Stomach (tissue), 9 donors: ENCODE measurements around the gene SMIM22. TPM values are rescaled to one million over a fixed set of nuclear protein-coding genes. Genes with fewer than 3 reads are reported as not detected.

Source experiments
- DNase-seq, 2 donors: peaks; one replicate each; pipeline versions ENCODE4 v3.0.0 to v3.0.0-alpha.2; 2013 to 2019
- H3K27ac ChIP-seq, 5 donors: fragments of 200-600 bp in 4 of 5; sonication (generic) in 4 of 5; one replicate each; pipeline ENCODE4 v1.5.1; 2013 to 2019; ENCODE audit warnings: mild to moderate bottlenecking in 1 of 5, moderate library complexity in 1 of 5
- H3K27me3 ChIP-seq, 3 donors: fragments of 200-600 bp; sonication (generic); one replicate each; pipeline ENCODE4 v1.5.1; 2017 to 2019; ENCODE audit warnings: mixed run types in 1 of 3
- H3K36me3 ChIP-seq, 4 donors: fragments of 200-600 bp; sonication (generic); 1 replicate in 3 of 4; 2 replicates in 1 of 4; pipeline ENCODE4 v1.5.1; 2016 to 2019
- H3K4me1 ChIP-seq, 4 donors: fragments of 200-600 bp; sonication (generic); one replicate each; pipeline ENCODE4 v1.5.1; 2016 to 2019
- H3K4me3 ChIP-seq, 4 donors: fragments of 200-600 bp; sonication (generic) in 3 of 4; one replicate each; pipeline ENCODE4 v1.5.1; 2016 to 2019; ENCODE audit warnings: mild to moderate bottlenecking in 1 of 4
- H3K9me3 ChIP-seq, 4 donors: fragments of 200-600 bp; sonication (generic); one replicate each; pipeline ENCODE4 v1.5.1; 2016 to 2019
- EP300 ChIP-seq: sonication (generic); formaldehyde crosslinking; IDR thresholded peaks from one replicate; pipeline ENCODE4 v1.6.1; 2017; ENCODE audit warnings: antibody characterized with exemption
- POLR2A ChIP-seq, 4 donors: fragments of 450-650 bp; IDR thresholded peaks; one replicate each; pipeline ENCODE4 v1.6.1; 2016; ENCODE audit warnings: antibody characterized with exemption in 4 of 4, control low read depth in 2 of 4, mild to moderate bottlenecking in 1 of 4, moderate library complexity in 1 of 4
- POLR2AphosphoS5 ChIP-seq, 3 donors: sonication (generic); formaldehyde crosslinking; IDR thresholded peaks; one replicate each; pipeline ENCODE4 v1.6.1; 2016; ENCODE audit warnings: antibody characterized with exemption in 3 of 3
- WGBS, 5 donors: extraction: QIAGEN DNeasy Blood & Tissue Kit in 3 of 5; methylation state at CpG; one replicate each; pipeline versions ENCODE4 v1.1.5 to v1.1.7; 2013 to 2018; 5-methylcytosine and 5-hydroxymethylcytosine counted together
- intact Hi-C: fragments of 100-400 bp; cut with DNase I; formaldehyde crosslinking; loops from one replicate; pipeline ENCODE4 v1.15.1; 2023; ENCODE audit warnings: low total_unique reads
- polyA plus RNA-seq, 3 donors: library from polyadenylated mRNA; stranded (reverse); fragments of 200-250 nt; gene quantifications; one replicate each; pipeline ENCODE4 v1.2.3, GENCODE V29; 2013
- total RNA-seq, 5 donors: library from RNA; depleted of rRNA; stranded (reverse); fragments of >200 nt; gene quantifications; one replicate each; pipeline versions ENCODE4 v1.1.0 to v1.2.3, GENCODE V29; 2014 to 2016
- TF ChIP-seq, protein P1 (sequence below), 7 experiments: fragments of 450-650 bp in 4 of 7; fragments of 200-600 bp in 3 of 7; sonication (generic) in 3 of 7; IDR thresholded peaks; one replicate each; pipeline ENCODE4 v1.5.1; 2016 to 2019; ENCODE audit warnings: antibody characterized with exemption in 7 of 7, control low read depth in 2 of 7, mild to moderate bottlenecking in 1 of 7
- donor health status: healthy with polysubstance abuse.
- donor health status: Bipolar disorder and iron deficiency.
- donor health status: healthy.

Gene SMIM22
- total and polyA plus RNA-seq, 8 donors: 20.5 to 1,027 (median 391) TPM

DNA sequence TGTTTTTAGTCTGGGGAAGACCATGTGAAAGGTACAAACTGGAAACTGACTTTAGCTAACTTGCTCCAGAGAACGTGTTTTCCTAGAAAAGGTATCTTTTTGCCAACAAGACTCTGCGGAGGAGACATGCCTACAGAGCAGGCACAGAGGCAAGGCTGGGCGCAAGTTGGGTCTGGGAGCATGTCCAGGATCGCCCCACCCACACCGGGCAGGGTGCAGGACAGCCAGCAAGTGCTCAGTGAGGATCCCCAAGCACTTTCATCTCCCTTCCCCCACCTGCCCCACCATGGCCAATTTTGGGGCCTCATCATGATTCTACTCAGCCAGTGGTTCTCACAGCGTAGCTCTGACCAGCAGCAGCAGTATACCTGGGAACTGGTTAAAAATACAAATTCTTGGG lies 25.5 kb downstream of the SMIM22 start:
- Histone ChIP-seq H3K27me3 (no peaks in the 10 kb centered on the region), H3K4me1 (no peaks in the 10 kb centered on the region), H3K4me3 (no peak overlapping the region), H3K36me3 (peaks cover 65 to 100% (median 100%) of the 10 kb centered on the region in 4 donors), H3K9me3 (no peaks in the 10 kb centered on the region), H3K27ac (no peak overlapping the region)
- intact Hi-C loops: no loop called here
- WGBS, 5 donors: 64 to 98% (median 80%) methylated on average over 5 to 6 of the region's 6 CpGs
- no peak for DNase-seq
- TF ChIP-seq POLR2A (IDR thresholded peaks at IDR 0.05) (no peak), POLR2AphosphoS5 (IDR thresholded peaks at IDR 0.05) (no peak), EP300 (no peak)
- TF ChIP-seq, protein P1, sequence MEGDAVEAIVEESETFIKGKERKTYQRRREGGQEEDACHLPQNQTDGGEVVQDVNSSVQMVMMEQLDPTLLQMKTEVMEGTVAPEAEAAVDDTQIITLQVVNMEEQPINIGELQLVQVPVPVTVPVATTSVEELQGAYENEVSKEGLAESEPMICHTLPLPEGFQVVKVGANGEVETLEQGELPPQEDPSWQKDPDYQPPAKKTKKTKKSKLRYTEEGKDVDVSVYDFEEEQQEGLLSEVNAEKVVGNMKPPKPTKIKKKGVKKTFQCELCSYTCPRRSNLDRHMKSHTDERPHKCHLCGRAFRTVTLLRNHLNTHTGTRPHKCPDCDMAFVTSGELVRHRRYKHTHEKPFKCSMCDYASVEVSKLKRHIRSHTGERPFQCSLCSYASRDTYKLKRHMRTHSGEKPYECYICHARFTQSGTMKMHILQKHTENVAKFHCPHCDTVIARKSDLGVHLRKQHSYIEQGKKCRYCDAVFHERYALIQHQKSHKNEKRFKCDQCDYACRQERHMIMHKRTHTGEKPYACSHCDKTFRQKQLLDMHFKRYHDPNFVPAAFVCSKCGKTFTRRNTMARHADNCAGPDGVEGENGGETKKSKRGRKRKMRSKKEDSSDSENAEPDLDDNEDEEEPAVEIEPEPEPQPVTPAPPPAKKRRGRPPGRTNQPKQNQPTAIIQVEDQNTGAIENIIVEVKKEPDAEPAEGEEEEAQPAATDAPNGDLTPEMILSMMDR (IDR thresholded peaks at IDR 0.05): no peak

DNA sequence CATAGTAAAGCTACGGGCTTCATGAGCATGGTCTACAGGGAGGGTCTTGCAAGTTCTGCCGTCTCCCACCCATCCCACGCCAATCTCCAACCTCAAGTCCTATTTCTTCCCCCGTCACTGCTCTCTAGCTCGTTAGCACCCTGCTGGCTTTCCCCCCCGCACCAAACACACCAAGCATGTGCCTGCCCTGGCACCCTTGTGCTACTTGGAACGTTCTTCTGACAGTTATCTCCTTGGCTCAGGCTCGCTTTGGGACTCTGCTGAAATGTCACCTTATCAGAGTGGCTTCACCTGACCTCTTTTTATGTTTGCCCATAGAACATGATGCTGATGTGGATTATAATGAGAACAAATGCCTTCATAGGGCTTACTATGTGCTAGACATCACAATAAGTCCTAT lies 30.0 kb downstream of the SMIM22 start:
- 68 to 82% (median 74%) methylated on average over 8 of the region's 8 CpGs for WGBS, 5 donors
- no peak overlapping the region for H3K4me3 ChIP-seq
- DNase-seq: no peak
- intact Hi-C loops: no loop called here
- H3K27me3 ChIP-seq: no peaks in the 10 kb centered on the region
- no peaks in the 10 kb centered on the region for H3K4me1 ChIP-seq
- H3K9me3 ChIP-seq: no peaks in the 10 kb centered on the region
- H3K36me3 ChIP-seq: peaks cover 83 to 100% (median 100%) of the 10 kb centered on the region in 4 donors
- TF ChIP-seq, protein P1 (IDR thresholded peaks at IDR 0.05): no peak
- TF ChIP-seq POLR2AphosphoS5 (IDR thresholded peaks at IDR 0.05) (no peak), POLR2A (IDR thresholded peaks at IDR 0.05) (no peak), EP300 (no peak)
- no peak overlapping the region for H3K27ac ChIP-seq

DNA sequence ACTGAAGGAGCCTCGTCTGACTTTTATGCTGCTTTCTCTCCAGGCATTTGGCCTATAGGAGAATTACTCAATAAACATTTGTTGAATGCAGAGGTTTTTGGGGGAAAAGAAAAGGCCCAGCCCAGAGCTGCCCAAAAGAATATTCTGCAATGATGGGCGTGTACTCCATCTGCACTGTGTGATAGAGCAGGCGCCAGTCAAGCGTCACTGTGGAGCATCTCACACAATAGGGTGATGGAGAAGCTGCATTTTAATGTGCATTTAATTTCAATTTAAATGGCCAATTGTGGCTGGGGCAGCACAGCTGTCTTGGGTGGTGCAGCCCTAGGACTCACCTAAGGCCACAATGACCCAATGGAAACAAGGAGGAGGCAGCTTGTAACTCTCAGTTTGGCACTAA lies 31.4 kb downstream of the SMIM22 start:
- TF ChIP-seq EP300: no peak
- TF ChIP-seq, protein P1 (IDR thresholded peaks at IDR 0.05): no peak
- no peak for TF ChIP-seq POLR2A (IDR thresholded peaks at IDR 0.05)
- no peak for TF ChIP-seq POLR2AphosphoS5 (IDR thresholded peaks at IDR 0.05)
- H3K27me3 ChIP-seq: no peaks in the 10 kb centered on the region
- no peaks in the 10 kb centered on the region for H3K9me3 ChIP-seq
- WGBS, 5 donors: 90 to 95% (median 92%) methylated on average over 4 of the region's 4 CpGs
- DNase-seq: no peak
- no peak overlapping the region for H3K27ac ChIP-seq
- peaks cover 84 to 100% (median 100%) of the 10 kb centered on the region in 4 donors for H3K36me3 ChIP-seq
- intact Hi-C loops: no loop called here
- no peaks in the 10 kb centered on the region for H3K4me1 ChIP-seq
- no peak overlapping the region for H3K4me3 ChIP-seq

DNA sequence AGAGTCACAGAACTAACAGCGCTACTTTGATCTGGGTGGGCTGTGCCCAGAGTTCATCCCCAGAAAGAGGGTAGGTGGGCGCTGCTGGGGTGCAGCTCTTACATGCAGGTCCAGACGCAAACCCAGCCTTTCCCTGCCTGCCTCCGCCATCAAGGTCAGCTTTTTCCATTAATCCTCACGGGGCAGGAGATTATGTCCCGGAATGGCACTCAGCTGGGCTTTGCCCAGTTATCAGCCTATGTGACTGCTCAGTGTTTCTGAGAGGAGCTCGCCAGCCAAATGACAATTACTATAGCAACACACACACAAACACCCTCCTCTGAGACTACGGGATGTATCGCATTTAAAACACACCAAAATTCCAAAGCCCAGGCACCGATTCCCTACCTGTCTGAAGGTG lies 31.8 kb downstream of the SMIM22 start:
- WGBS, 5 donors: 47 to 78% (median 70%) methylated on average over 7 to 10 of the region's 10 CpGs
- H3K27ac ChIP-seq: no peak overlapping the region
- no peaks in the 10 kb centered on the region for H3K27me3 ChIP-seq
- H3K4me3 ChIP-seq: no peak overlapping the region
- peaks cover 84 to 100% (median 100%) of the 10 kb centered on the region in 4 donors for H3K36me3 ChIP-seq
- H3K4me1 ChIP-seq: peaks cover 0 to 3% (median under 1%) of the 10 kb centered on the region in 4 donors
- no peak for DNase-seq
- no peaks in the 10 kb centered on the region for H3K9me3 ChIP-seq
- TF ChIP-seq POLR2AphosphoS5 (IDR thresholded peaks at IDR 0.05) (no peak), POLR2A (IDR thresholded peaks at IDR 0.05) (no peak), EP300 (no peak)
- TF ChIP-seq, protein P1 (IDR thresholded peaks at IDR 0.05): no peak
- intact Hi-C loops: no loop called here
